DMS53 (cell line): Measurements from ENCODE around the gene GRIK4.
A peak's percentile ranks its signal among the peaks of the same experiment; 100 is the strongest.

Experiments
- DNase-seq: peaks from one replicate; lab custom pipeline; 2025; lab: John Stamatoyannopoulos, UW

The GRIK4 gene

GRCh38 chr11:120510406-120511115 is 987 bp upstream of the GRIK4 start:
- no peak for DNase-seq

GRCh38 chr11:120511820-120512738 is 531 bp downstream of the GRIK4 start:
- DNase-seq: peak; percentile 31

GRCh38 chr11:120512739-120513435 is 1.3 kb downstream of the GRIK4 start:
- peak; percentile 48 for DNase-seq

GRCh38 chr11:120513436-120514315 is 2.1 kb downstream of the GRIK4 start:
- DNase-seq: no peak

- no peak for DNase-seq
Observed at GRCh38 chr11:120514541-120515121, 3.1 kb downstream of the GRIK4 start.

- no peak for DNase-seq
Observed at GRCh38 chr11:120515186-120515723, 3.7 kb downstream of the GRIK4 start.

- DNase-seq: peak; percentile 82
Observed at GRCh38 chr11:120516461-120517389, 5.2 kb downstream of the GRIK4 start.

GRCh38 chr11:120517390-120517761 is 5.8 kb downstream of the GRIK4 start:
- peak; percentile 76 for DNase-seq

- DNase-seq: peak; percentile 55
Observed at GRCh38 chr11:120517801-120518291, 6.3 kb downstream of the GRIK4 start.

GRCh38 chr11:120518356-120518755 is 6.8 kb downstream of the GRIK4 start:
- no peak for DNase-seq

GRCh38 chr11:120519474-120519873 is 7.9 kb downstream of the GRIK4 start:
- no peak for DNase-seq

- DNase-seq: no peak
Observed at GRCh38 chr11:120520091-120520822, 8.7 kb downstream of the GRIK4 start.

- DNase-seq: no peak
Observed at GRCh38 chr11:120521176-120521575, 9.6 kb downstream of the GRIK4 start.

GRCh38 chr11:120522021-120522420 is 10.5 kb downstream of the GRIK4 start:
- no peak for DNase-seq

GRCh38 chr11:120522736-120523135 is 11.2 kb downstream of the GRIK4 start:
- no peak for DNase-seq

GRCh38 chr11:120523196-120523595 is 11.6 kb downstream of the GRIK4 start:
- DNase-seq: peak; percentile 66

GRCh38 chr11:120524536-120525085 is 13.1 kb downstream of the GRIK4 start:
- no peak for DNase-seq
